Stimulated activated CD4-positive, alpha-beta T cell treated with anti-CD3 and anti-CD28 coated beads, Interleukin-4, amount 100 ng/mL, for 4 hours (primary cell): ENCODE data around the gene CENPP.

Experiments
- DNase-seq, 2 experiments: peaks; one replicate each; pipeline ENCODE4 v3.0.0-alpha.2; 2020

CENPP gene

DNA sequence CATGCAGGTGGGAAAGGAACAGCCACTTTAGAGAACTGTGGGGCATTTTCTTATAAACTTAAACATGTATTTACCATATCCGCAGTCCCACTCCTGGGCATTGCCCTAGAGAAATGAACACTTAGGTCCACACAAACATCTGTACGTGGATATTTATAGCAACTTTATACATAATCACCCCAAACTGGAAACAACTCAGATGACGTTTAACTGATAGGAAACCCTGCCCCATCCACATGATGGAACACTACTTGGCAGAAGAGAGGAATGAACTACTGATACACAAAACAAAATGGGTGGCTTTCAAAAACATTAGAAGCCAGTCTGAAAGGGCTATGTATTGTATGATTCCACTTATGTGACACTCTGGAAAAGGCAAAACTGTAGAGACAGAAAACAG lies 187.6 kb downstream of the CENPP start:
- DNase-seq, result no peak

DNA sequence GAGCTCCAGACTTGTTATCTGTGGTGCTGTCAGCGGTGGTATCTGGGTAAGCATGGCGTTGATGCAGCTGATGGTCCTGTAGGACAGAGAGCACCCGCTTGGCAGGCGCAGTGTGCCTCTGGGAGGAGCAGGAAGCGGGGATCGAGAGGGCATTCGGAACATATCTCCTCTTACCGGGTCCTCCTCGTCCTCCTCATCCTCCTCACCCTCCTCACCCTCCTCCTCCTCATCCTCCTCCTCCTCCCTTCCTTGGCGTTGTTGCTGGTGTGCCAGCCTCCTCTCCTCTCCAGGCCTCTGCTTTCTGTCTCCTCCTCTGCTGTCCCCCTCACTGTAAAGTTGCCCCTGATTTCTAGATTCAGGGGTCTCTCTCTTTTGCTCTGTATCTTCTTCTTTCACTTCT lies 188.9 kb downstream of the CENPP start:
- no peak for DNase-seq

DNA sequence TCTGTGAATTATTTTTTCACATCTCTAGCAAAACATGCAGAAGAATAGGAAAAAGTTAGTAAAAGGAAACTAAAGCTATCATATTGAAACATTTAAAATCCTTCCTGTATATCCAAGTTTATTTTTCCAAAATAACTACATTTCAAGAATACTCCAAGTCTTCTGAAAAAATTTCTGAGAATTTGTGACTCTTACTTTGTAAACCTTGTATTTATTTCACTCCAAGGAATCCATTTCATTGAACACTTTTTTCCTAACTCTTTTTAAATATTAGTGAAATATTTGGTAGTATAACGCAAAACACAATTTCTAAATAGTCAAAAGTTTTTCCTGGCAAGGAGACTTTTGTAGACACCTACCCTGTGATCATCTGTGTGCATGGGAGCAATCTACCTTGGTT lies 190.8 kb downstream of the CENPP start:
- no peak for DNase-seq

DNA sequence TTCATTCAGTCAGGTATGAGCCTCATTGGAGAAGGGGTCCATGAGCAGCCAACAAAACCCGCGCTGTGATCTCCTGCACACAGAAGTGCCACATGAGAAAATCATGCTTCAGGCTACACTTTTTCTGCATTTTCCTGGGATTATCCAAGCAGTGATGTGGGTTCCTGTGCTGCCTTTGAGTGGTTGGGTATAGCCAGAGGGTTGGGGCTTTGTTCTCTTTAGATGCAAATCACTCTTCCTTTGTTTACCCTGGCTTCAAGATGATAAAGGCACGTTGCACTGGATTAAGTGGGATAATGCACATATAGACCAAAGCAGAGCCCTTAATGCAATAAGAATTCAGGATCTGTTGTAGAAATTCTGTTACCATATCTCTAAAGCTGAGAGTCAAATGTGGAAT lies 191.3 kb downstream of the CENPP start:
- DNase-seq, result no peak

DNA sequence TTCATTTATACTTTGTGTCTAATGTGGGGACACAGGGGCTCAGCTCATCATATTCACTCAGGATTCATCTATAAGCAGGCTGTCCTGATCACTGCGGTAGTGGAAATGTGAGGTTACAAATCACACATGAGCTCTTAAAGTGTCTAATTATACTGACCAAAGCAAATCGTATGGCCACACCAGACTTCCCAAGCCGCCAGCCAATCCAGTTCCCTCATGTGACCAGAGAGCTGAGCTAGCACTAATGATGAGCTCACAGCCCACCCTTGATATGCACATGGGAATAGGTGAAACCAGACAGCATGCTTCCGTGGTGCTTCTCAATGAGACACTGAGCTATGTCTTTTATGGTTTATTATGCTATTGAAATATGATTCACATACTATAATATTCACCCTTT lies 192.4 kb downstream of the CENPP start:
- DNase-seq, result no peak

DNA sequence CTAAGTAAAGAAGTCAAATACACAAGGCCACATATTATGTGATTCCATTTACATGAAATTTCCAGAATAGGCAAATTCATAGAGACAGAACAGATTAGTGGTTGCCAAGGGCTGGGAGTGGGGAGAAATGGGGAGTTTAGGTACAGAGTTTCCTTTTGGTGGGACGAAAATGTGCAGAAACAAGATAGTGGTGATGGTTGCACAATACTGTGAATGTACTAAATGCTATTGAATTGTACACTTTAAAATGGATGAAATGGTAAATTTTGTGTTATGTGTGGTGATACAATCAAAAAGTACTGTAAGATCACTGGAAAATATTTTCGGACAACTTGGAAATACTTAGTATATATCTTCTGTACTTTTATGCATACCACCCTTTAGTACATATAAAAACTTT lies 195.1 kb downstream of the CENPP start:
- DNase-seq, result no peak

DNA sequence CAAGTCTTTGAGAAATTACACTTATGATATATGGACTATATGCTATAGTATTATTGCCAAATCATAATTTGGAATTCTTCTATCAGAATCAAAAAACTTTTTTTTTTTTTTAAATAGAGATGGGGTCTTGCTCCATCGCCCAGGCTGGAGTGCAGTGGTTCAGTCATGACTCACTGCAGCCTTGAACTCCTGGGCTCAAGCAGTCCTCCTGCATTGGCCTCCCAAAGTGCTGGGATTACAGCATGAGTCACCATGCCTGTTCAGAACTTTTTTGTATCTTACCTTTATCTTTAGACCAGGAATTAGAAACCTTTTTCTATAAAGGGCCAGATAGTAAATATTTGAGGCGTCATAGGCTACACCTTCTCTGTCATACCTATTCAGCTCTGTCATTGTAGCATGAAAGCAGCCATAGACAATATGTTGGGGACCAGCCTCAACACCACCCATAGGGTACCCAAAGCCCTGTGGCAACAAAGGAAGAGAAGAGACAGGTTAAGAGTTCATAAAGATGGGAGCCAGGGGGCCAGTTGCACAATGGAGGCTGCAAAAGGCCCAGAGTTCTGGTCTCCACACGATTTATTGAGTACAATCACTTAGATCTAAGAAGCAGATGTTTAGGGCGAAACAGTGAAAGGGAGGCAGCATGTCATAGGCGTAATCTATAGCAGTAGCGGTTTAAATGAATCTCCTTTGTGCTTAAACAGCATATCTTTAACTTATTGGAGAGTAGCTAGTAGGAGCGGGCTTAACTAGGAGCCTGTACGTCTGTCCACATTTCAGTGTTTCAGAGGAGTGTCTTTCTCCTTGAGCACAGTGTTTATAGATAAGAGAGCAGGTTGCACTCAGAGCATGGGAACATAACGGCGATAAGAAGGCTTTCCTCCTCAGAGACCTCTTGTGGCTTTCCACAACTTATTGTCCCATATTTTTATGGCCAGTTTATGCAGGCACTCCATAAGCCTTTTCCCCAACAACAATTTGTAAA lies 197.5 kb downstream of the CENPP start:
- no peak for DNase-seq

DNA sequence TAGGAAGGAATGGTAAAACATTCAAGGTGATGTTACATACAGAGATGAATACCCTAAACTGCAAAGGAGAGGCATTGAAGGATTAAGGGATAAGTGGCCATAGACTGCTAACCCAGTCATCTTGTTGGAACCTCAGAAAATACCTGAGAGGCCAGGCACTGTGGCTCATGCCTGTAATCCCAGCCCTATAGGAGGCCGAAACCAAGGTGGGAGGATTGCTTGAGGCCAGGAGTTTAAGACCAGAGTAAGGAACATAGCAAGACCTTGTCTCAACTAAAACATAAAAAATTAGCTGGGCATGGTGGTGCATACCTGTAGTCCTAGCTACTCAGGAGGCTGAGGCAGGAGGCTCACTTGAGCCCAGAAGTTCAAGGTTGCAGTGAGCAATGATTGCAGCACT lies 199.1 kb downstream of the CENPP start:
- no peak for DNase-seq

DNA sequence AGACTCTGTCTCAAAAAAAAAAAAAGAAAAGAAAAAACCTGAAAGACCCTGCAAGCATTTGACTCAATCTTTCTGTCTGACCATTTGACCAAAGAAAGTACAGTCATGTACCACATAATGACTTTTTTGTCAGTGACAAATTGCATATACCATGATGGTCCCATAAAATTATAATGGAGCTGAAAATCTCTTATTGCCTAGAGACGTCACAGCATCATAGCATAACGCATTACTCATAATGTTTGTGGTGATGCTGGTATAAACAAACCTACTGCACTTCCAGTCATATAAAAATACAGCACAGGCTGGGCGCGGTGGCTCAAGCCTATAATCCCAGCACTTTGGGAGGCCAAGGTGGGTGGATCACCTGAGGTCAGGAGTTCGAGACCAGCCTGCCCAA lies 199.6 kb downstream of the CENPP start:
- DNase-seq, result no peak

DNA sequence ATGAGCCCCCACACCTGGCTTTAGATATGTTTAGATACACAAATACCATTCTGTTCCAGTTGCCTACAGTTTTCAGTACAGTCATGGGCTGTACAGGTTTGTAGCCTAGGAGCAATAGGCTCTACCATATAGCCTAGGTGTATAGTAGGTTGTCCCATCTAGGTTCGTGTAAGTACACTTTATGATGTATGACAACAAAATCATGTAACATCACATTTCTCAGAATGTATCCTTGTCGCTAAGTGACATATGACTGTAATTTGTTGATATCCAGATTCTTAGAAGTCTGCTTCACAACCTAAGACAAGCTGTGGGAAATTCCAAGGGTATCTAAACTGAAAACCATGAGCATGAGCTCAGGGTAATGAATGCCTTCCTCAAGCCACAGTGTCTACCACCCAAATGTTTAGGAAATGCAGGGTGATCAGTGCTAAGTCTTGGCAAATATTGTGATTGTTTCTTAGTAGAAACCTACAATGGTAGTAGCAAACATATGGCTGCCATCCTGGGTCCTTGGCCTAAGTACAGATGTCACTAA lies 201.6 kb downstream of the CENPP start:
- DNase-seq, result no peak

DNA sequence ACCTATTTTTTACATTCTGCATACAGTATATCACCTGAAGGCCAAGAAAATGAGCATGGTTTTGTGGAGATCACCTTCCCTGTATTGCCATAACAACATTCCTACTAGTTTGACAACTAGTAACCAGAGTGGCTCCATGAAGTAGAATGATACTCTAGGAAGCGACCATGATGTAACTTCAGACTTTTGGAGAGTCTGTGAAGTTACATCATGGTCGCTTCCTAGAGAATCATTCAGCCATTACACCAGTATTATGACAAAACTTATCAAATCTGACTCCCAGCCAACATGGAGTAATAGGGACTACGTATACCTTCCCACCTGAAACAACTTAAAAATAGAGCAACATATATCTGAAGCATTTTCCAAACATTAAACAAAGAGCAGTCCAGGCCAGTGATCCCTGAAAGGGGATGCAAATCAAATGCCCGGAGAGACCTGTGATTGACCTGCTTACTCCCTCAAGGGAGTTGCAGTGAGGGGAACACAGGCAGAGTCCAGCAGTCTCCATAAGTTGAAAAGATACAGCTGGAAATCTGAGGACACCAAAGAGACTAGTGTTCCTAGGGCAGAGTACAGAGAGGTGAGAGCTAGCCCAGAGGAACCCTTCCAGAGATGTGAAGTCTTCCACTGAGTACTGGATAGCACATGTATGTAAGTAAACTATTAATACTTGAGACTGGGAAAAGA lies 202.2 kb downstream of the CENPP start:
- DNase-seq, result no peak

DNA sequence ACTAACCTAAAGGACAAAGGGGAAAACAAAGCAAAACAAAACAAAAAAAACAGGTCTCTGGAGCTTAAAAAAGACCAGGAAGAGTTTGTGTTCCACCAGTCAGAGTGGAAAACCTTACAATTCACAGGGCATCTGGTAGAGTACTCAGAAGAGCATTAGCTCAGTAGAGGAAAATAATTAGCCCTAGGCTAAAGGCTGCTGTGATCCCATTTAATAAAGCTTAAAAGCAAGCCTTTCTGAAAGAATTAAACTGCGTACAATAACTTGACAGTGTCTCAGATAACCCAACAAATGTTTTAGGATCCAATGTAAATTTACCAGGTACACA lies 202.7 kb downstream of the CENPP start:
- DNase-seq, result no peak

DNA sequence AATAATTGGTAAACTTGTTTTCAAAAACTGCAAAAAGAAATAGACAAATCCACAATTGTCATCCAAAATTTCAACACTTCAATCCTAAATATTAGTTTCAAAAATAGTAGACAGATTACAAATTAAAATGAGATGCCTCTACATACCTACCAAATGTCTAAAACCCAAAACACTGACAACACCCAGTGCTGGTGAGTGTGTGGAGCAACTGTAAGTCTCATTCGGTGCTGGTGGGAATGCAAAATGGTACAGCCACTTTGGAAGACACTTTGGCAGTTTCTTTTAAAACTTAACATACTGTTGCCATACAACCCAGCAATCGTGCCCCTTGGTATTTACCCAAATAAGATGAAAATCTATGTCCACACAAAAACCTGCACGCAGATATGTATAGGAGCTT lies 203.4 kb downstream of the CENPP start:
- DNase-seq, result no peak

DNA sequence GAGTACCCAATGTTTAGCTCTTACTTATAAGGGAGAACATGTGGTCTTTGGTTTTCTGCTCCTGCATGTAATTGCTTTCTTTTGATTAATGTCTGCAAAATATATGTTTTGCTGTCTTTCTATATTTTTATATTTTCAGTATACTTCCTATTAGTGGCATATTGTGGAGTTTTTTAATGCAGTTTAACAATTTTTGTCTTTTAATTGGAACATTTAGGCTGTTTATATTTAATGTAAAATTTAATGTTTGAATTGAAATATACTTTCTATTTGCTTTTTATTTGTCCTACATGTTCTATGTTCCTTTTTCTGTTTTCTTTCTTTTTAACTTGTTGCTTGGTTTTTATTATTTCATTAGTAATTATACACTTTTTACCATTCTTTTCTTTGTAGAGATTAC lies 205.1 kb downstream of the CENPP start:
- no peak for DNase-seq

DNA sequence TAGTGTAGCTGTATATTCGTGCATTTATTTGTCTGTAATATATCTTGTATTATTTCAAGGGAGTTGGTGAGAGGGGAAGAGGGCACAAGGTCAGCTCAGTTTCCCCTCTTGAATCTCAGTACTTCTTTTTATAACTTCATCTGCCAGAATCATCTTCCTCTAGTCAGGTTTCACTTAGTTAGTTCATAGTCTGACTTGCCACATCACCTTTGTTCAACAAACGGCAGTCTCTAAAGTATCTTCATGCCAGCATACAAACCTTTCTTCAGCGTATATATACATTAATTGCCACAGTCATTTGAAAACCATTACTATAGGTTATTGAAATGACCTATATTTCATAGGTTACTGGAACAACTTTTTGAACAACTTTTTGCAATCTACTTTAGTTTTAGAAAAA lies 208.5 kb downstream of the CENPP start:
- no peak for DNase-seq

DNA sequence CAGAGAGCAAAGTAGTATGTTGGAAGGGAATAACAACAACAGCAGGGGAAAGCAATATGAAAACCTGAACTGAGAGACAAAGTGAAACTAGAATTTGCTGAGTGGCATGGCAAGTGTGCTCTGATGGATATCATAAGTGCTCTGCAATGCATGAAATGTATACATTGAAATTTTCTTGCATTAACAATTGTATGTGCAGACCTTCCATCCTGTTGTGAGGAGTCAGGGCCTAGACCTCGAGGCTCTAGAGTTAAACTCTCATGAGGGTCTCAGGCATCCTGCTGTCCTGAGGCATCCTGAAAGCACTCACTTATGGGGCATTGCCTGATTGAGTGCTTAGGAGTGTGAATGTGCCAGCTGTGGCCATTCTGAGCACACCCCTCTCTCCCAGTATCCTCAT lies 208.9 kb downstream of the CENPP start:
- DNase-seq, result no peak

DNA sequence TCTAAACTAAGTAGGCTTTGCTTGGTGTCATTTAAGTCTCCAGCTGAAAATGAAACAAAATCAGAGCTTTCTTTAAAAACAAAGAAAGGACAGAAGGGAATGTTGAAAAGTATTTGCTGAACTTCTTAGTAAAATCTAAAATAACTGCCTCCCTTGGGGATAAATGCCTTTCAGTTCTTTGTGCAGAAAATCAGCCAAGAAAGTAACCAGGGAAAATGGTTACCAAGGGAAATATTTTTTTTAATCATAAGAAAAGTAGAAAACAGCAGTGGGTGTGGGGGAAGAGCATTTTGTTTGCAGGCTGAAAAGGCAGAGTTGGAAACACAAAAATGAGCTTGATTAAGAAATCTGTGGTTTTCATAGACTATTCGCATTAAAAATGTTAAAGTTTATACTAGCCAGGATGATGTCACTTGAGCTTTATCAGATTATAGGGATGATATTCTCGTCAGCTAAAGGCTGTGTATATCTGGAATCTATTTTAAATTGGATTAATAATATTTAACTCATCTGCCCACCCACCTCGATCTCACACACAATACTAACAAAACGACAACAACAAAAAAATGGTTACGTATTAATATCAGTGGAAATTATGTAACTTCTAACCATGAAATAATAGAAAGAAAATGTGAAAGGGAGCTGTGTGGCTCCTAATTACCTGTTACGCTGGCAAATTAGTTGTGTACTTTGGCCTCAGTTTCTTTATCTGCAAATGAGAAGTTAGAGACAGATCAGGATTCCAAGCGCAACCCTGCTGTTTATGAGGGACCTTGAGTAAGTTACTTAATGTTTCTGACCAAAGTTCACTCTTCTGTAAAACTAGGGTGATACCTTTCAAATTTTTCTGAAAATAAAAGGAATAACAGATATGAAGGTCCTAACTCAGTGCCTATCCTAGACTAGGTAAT lies 210.4 kb downstream of the CENPP start, which contains the start of gene ECM2:
ECM2 (minus strand) TSS at position 51 of the 911 bp plus-strand sequence. CDS start 13,124 bp downstream, outside the sequence.
- no peak for DNase-seq

DNA sequence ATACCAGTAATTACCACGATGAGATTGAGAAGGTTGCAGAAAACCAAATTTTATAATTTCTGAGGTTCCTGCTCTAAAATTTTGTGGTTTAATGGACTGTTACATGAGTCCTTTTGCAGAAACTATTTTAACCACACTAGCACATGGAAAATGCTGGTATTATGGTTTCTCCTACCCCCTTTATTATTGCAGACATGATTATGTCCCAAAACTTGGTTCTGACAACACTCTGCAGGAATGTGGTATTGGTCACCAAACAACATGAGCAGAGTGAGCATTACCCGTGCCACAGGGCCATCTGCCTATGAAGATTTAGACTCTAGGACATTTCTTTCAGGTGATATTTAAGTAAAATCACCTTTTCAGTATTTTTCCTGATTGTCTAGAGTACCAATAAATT lies 212.8 kb downstream of the CENPP start:
- no peak for DNase-seq

DNA sequence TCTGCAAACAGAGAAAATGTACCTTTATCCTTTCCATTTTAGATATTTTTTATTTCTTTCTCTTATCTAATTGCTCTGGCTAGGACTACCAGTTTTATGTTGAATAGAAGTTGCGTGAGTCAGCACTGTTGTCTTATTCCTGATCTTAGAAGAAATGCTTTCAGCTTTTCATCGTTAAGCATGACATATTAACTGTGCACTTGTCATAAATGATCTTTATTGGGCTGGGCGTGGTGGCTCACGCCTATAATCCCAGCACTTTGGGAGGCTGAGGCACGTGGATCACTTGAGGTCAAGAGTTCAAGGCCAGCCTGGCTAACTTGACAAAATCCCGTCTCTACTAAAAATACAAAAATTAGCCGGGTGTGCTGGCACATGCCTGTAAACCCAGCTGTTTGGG lies 218.2 kb downstream of the CENPP start:
- DNase-seq, result no peak

DNA sequence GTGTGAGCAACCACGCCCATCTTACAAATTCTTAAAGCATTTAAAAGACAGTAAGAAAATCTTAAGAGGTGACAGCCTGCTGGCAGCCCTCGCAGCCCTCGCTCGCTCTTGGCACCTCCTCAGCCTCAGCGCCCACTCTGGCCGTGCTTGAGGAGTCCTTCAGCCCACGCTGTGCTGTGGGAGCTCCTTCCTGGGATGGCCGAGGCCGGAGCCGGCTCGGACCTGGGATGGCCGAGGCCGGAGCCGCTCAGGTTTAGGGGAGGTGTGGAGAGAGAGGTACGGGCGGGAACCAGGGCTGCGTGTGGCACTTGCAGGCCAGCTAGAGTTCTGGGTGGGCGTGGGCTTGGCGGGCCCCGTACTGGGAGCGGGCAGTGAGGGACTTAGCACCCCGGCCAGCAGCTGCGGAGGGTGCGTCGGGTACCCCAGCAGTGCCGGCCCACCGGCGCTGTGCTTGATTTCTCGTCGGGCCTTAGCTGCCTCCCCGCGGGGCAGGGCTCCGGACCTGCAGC lies 219.3 kb downstream of the CENPP start:
- DNase-seq, result no peak

DNA sequence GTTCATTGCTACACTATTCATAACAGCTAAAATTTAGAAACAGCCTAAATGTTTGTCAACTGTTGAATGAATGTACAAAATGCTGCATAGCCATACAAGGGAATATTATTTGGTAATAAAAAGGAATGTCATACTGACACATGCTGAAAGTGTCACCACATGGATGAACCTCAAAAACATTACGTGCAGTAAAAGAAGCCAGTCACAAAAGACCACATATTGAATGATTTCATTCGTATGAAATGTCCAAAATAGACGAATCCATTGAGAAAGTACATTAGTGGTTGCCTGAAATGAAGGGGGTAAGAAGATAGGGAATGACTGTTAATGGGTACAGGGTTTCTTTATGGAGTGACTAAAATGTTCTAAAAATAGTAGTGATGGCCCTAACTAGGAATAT lies 221.6 kb downstream of the CENPP start:
- DNase-seq, result no peak

DNA sequence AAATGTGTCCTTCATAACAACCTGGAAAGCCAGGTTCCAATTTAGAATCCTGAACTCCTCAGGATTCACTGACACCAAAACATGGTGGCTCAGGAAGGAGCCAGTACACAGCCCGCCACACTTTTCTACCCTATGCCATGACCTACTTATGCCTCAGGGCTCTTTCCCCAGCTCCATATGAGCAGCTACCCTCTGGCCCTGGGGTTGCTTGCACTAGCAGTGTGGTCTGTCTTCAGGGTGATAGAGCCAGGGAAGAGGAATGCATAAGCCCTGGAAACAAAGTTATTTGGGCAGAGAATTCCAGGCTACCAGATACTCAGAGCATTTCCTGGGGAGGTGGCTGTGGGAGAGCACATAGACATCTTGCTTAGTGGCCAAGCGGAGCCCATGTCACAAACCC lies 225.0 kb downstream of the CENPP start:
- no peak for DNase-seq
